HEK293T (cell line): Measurements from ENCODE around the gene SHD.
A peak's percentile ranks its signal among the peaks of the same experiment; 100 is the strongest.
"Not testable (repeated sequence)": the region's sequence is repeated elsewhere in the genome, so short reads cannot be mapped to it uniquely, and the experiment has no call there.

Experiments used
- CTCF ChIA-PET: fragments of 350-600 bp; formaldehyde crosslinking; extraction: SDS; loops from one replicate; lab custom pipeline; 2021; ENCODE audit warnings: antibody characterized with exemption, inconsistent platforms; lab: Yijun Ruan, JAX
- POLR2A ChIA-PET: fragments of 350-600 bp; formaldehyde crosslinking; extraction: SDS; loops from one replicate; lab custom pipeline; 2020; ENCODE audit warnings: antibody characterized with exemption, inconsistent platforms; lab: Yijun Ruan, JAX
- DNase-seq: peaks from one replicate; pipeline ENCODE4 v3.0.0; 2012; ENCODE audit warnings: mixed read lengths; ENCODE audit errors: extremely low spot score
- ARNT ChIP-seq: fragments of 450-650 bp; IDR thresholded peaks from 2 replicates; pipeline ENCODE4 v1.6.1; 2017; ENCODE audit warnings: mild to moderate bottlenecking
- BHLHE40 ChIP-seq: fragments of 450-650 bp; IDR thresholded peaks from 2 replicates; pipeline ENCODE4 v1.6.1; 2016; ENCODE audit warnings: mild to moderate bottlenecking, moderate library complexity, borderline replicate concordance
- CTBP1 ChIP-seq: fragments of 450-650 bp; IDR thresholded peaks from 2 replicates; pipeline ENCODE4 v1.6.1; 2016; ENCODE audit warnings: borderline replicate concordance
- ELF4 ChIP-seq: fragments of 450-650 bp; IDR thresholded peaks from 2 replicates; pipeline ENCODE4 v1.6.1; 2017; ENCODE audit warnings: antibody characterized with exemption
- FOXA1 ChIP-seq: fragments of 450-650 bp; IDR thresholded peaks from 2 replicates; pipeline ENCODE4 v1.6.1; 2016; ENCODE audit warnings: mild to moderate bottlenecking
- FOXK2 ChIP-seq: fragments of 450-650 bp; IDR thresholded peaks from 2 replicates; pipeline ENCODE4 v1.6.1; 2016; ENCODE audit warnings: mild to moderate bottlenecking
- FOXM1 ChIP-seq: fragments of 450-650 bp; IDR thresholded peaks from 2 replicates; pipeline ENCODE4 v1.6.1; 2017; ENCODE audit warnings: mild to moderate bottlenecking, borderline replicate concordance
- HDGF ChIP-seq: fragments of 450-650 bp; IDR thresholded peaks from 2 replicates; pipeline ENCODE4 v1.6.1; 2017; ENCODE audit warnings: antibody characterized with exemption, borderline replicate concordance
- L3MBTL2 ChIP-seq: fragments of 450-650 bp; conservative IDR thresholded peaks from 2 replicates; pipeline ENCODE4 v1.6.1; 2016; ENCODE audit warnings: mild to moderate bottlenecking
- LEF1 ChIP-seq: fragments of 450-650 bp; IDR thresholded peaks from 2 replicates; pipeline ENCODE4 v1.6.1; 2017; ENCODE audit warnings: mild to moderate bottlenecking, borderline replicate concordance
- NFRKB ChIP-seq: fragments of 450-650 bp; IDR thresholded peaks from 2 replicates; pipeline ENCODE4 v1.6.1; 2016; ENCODE audit warnings: mild to moderate bottlenecking, moderate library complexity
- SP1 ChIP-seq: fragments of 450-650 bp; IDR thresholded peaks from 2 replicates; pipeline ENCODE4 v1.6.1; 2017
- SUZ12 ChIP-seq: fragments of 450-650 bp; IDR thresholded peaks from 2 replicates; pipeline ENCODE4 v1.6.1; 2016; ENCODE audit warnings: mild to moderate bottlenecking
- TARDBP ChIP-seq: fragments of 450-650 bp; IDR thresholded peaks from 2 replicates; pipeline ENCODE4 v1.6.1; 2016
- ZNF384 ChIP-seq: fragments of 450-650 bp; IDR thresholded peaks from 2 replicates; pipeline ENCODE4 v1.6.1; 2016
- TF ChIP-seq, protein P1 (sequence below): fragments of 450-650 bp; IDR thresholded peaks from 2 replicates; pipeline ENCODE4 v1.6.1; 2016

The SHD gene

GRCh38 chr19:4278419-4279266 is at the start of gene SHD:
SHD (plus strand) TSS chr19:4279266; CDS start chr19:4280064, 798 bp downstream.
- TF ChIP-seq FOXA1 (no peak), L3MBTL2 (no peak), ZNF384 (no peak), SP1 (no peak), ARNT (no peak), SUZ12 (no peak), ELF4 (no peak), HDGF (no peak), CTBP1 (no peak), BHLHE40 (no peak)
- TF ChIP-seq, protein P1, sequence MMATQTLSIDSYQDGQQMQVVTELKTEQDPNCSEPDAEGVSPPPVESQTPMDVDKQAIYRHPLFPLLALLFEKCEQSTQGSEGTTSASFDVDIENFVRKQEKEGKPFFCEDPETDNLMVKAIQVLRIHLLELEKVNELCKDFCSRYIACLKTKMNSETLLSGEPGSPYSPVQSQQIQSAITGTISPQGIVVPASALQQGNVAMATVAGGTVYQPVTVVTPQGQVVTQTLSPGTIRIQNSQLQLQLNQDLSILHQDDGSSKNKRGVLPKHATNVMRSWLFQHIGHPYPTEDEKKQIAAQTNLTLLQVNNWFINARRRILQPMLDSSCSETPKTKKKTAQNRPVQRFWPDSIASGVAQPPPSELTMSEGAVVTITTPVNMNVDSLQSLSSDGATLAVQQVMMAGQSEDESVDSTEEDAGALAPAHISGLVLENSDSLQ = no peak
- CTCF ChIA-PET = interaction anchor here (0.8 to 3.3 kb wide), 4 partner anchors 10 to 74 kb away, joined by 3 to 11 read pairs (median 4); no protein-coding TSS in a partner anchor
- DNase-seq = no peak

DNA sequence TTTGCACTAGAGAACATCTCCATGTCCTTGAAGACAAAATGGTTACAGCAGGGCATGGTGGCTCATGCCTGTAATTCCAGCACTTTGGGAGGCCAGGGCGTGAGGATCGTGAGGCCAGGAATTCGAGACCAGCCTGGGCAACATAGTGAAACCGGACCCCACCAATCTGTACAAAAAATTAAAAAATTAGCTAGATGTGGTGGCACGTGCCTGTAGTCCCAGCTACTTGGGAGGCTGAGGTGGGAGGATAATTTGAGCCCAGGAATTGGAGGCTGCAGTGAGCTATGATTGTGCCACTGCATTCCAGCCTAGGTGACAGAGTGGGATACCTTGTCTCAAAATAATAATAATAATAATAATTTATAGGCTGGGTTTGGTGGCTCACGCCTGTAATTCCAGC is 48.8 kb upstream of the SHD start:
- CTCF ChIA-PET, DNase-seq: not testable (repeated sequence)
- POLR2A ChIA-PET = interaction anchor here (0.6 kb wide), 1 partner anchor 11 kb away, joined by 3 read pairs; no protein-coding TSS in a partner anchor

More at GRCh38 chr19:4278419-4279266, at the start of gene SHD:
- POLR2A ChIA-PET = interaction anchor here (2.2 kb wide), 1 partner anchor 65 kb away, joined by 13 read pairs; the partner anchor contains the start of gene MPND

GRCh38 chr19:4231521-4231920 is 47.5 kb upstream of the SHD start:
- not testable (repeated sequence) for DNase-seq
- CTCF ChIA-PET = interaction anchor here (1.9 kb wide), 1 partner anchor 12 kb away, joined by 5 read pairs; no protein-coding TSS in a partner anchor
- POLR2A ChIA-PET = interaction anchor here (4.2 kb wide), 1 partner anchor 15 kb away, joined by 20 read pairs; the partner anchor contains the start of gene YJU2

DNA sequence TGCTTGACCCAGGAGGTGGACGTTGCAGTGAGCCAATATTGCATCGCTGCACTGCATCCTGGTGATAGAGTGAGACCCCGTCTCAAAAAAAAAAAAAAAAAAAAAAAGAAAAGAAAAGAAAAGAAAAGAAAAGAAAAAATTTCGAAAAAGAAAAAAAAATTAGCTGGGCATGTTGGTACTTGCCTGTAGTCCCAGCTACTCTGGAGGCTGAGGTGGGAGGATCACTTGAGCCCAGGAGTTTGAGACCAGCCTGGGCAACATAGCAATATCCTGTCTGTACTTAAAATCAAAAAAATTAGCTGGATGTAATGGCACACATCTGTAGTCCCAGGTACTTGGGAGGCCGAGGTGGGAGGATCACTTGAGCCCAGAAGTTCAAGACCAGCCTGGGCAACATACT is 46.9 kb upstream of the SHD start:
- ChIA-PET CTCF (interaction anchor here (0.7 to 1.9 kb wide), 5 partner anchors 12 to 228 kb away, joined by 3 to 5 read pairs (median 4); no protein-coding TSS in a partner anchor), POLR2A (interaction anchor here (4.2 kb wide), 1 partner anchor 15 kb away, joined by 20 read pairs; the partner anchor contains the start of gene YJU2)
- not testable (repeated sequence) for DNase-seq

GRCh38 chr19:4232614-4233281 is 46.3 kb upstream of the SHD start:
- DNase-seq = peak; percentile 39
- ChIA-PET CTCF (interaction anchor here (0.7 to 1.9 kb wide), 6 partner anchors 11 to 169 kb away, joined by 3 to 5 read pairs (median 4); partner anchors contain the start of gene MPND), POLR2A (interaction anchor here (4.2 kb wide), 1 partner anchor 14 kb away, joined by 20 read pairs; the partner anchor contains the start of gene YJU2)
- TF ChIP-seq BHLHE40 (no peak), ELF4 (no peak), L3MBTL2 (no peak), SUZ12 (no peak), FOXK2 (no peak), FOXM1 (no peak), TARDBP (no peak), SP1 (no peak), HDGF (no peak), ARNT (no peak), LEF1 (no peak), NFRKB (no peak), CTBP1 (no peak), FOXA1 (no peak), ZNF384 (no peak)
- TF ChIP-seq, protein P1 = no peak

DNA sequence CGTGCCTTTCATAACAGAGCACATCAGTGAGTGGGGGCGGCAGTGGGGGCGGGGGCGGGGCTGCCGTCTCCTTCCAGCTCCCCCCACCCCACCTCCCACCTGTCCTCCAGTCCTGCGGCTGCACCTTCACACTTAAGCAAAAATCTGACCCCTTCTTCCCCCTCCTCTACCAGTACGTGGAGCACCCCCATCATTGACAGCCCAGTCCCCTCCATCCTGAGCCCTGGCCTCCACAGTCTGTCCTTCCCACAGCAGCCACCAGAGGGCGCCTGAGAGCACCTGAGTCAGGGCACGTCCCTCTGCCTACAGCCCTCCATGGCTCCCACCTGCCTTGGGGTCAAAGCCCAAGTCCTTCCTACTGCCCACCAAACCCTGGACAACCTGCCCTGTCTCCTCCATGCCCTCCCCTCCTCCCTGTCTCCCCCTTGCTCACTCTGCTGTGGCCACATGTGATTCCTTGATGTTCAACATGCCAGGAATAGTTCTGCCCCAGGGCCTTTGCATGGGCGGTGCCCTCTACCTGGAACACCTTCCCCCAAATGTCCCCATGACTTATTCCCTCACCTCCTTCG is 45.7 kb upstream of the SHD start:
- CTCF ChIA-PET = interaction anchor here (0.7 to 1.9 kb wide), 8 partner anchors 10 to 170 kb away, joined by 3 to 5 read pairs (median 4); partner anchors contain the start of genes MPND and YJU2
- TF ChIP-seq ELF4 = no peak
- no peak for TF ChIP-seq TARDBP
- TF ChIP-seq, protein P1 = no peak
- TF ChIP-seq FOXA1 = no peak
- TF ChIP-seq ARNT = no peak
- no peak for TF ChIP-seq L3MBTL2
- peak; percentile 71; the same call in 1 of the 2 replicates for TF ChIP-seq FOXM1
- peak; percentile 70 for DNase-seq
- POLR2A ChIA-PET = interaction anchor here (4.2 kb wide), 1 partner anchor 14 kb away, joined by 20 read pairs; the partner anchor contains the start of gene YJU2
